ENCODE results near the gene TNRC6A.

DNA sequence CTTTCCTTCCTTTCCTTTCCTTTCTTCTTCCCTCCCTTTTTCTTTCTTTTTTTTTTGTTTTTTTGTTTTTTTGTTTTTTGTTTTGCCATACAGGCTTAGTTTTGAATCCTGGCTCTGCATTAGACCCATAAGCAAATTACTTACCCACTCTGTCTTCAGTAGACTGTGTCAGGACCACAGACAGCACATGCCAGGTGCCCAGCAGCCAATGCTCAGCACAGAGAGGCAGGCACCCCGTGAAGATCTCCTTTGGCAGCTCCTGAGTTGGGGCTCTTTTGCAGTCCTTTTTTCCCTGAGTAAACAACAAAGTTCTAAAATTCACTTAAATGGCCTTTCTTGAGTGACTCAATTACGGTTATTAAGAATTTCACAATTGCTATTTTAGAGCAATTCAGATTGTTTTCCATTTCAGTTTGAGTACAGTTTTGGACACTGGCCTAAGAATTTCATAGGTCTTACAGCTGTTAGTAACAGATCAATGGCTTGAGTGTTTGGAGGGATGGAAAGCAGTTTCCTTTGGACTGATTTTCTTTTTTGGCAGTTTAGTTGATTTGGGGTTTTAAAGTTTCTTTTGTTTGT is 90.1 kb downstream of the TNRC6A start:
- no peak for TF ChIP-seq CTCF (conservative IDR thresholded peaks at IDR 0.05)
- TF ChIP-seq EZH2 (IDR thresholded peaks at IDR 0.05; ENCODE audit: low read depth), result no peak
